Suprapubic skin (tissue), 3 donors: ENCODE results near the gene REXO1.

ENCODE experiments used
- EP300 ChIP-seq: sonication (generic); formaldehyde crosslinking; IDR thresholded peaks from one replicate; pipeline ENCODE4 v1.6.1; 2017; ENCODE audit warnings: antibody characterized with exemption
- TF ChIP-seq, protein P1 (sequence below), 2 donors: fragments of 200-600 bp in 1 of 2; fragments of 450-650 bp in 1 of 2; sonication (generic) in 1 of 2; IDR thresholded peaks; one replicate each; pipeline ENCODE4 v1.5.1; 2016 to 2019; ENCODE audit warnings: antibody characterized with exemption in 2 of 2, mild to moderate bottlenecking in 1 of 2, moderate library complexity in 1 of 2

DNA sequence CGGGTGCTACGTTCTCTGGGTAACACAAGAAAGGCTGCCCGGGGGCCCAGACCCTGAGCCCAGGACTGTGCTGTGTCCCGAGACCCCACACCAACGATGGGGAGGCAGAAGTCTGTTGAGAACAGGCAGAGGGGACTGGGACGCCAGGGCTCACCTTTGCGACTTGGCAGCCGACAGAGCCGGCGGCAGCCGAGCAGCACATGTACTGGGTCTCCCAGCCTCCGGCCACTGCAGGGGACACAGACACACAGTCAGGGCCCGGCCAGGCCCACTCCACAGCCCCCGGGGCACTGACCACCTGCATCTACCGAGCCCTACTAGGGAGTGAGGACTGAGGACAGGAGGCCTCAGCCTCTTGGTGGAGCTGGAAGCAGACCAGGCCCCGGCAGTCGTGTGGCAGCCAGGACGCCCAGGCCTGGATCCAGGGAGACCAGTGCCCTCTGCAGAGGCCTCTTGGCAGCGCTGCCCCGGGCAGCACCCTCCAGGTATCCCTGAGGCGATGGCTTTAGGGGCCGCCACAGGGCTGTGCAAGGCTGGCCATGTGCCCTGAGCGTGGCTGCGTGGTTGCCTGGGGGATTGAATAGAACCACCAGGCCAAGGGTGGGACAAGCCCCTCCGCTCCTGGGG, 30.6 kb downstream of the REXO1 start:
- TF ChIP-seq, protein P1, sequence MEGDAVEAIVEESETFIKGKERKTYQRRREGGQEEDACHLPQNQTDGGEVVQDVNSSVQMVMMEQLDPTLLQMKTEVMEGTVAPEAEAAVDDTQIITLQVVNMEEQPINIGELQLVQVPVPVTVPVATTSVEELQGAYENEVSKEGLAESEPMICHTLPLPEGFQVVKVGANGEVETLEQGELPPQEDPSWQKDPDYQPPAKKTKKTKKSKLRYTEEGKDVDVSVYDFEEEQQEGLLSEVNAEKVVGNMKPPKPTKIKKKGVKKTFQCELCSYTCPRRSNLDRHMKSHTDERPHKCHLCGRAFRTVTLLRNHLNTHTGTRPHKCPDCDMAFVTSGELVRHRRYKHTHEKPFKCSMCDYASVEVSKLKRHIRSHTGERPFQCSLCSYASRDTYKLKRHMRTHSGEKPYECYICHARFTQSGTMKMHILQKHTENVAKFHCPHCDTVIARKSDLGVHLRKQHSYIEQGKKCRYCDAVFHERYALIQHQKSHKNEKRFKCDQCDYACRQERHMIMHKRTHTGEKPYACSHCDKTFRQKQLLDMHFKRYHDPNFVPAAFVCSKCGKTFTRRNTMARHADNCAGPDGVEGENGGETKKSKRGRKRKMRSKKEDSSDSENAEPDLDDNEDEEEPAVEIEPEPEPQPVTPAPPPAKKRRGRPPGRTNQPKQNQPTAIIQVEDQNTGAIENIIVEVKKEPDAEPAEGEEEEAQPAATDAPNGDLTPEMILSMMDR (IDR thresholded peaks at IDR 0.05): no peak
- no peak for TF ChIP-seq EP300
